BLaER1 (cell line): Measurements from ENCODE around the gene P3H1.

ENCODE experiments used
- H3K27ac ChIP-seq: shearing (Covaris generic); formaldehyde crosslinking; 2 replicates; pipeline ENCODE4 v1.8.1; 2022
- H3K27me3 ChIP-seq: shearing (Covaris generic); formaldehyde crosslinking; 2 replicates; pipeline ENCODE4 v1.8.1; 2022
- H3K36me3 ChIP-seq: shearing (Covaris generic); formaldehyde crosslinking; 2 replicates; pipeline ENCODE4 v1.8.1; 2022
- H3K4me1 ChIP-seq: shearing (Covaris generic); formaldehyde crosslinking; 2 replicates; pipeline ENCODE4 v1.8.1; 2022
- H3K4me2 ChIP-seq: shearing (Covaris generic); formaldehyde crosslinking; 2 replicates; pipeline ENCODE4 v1.8.1; 2022
- H3K4me3 ChIP-seq: shearing (Covaris generic); formaldehyde crosslinking; 2 replicates; pipeline ENCODE4 v1.8.1; 2022
- H3K9ac ChIP-seq: shearing (Covaris generic); formaldehyde crosslinking; 2 replicates; pipeline ENCODE4 v1.8.1; 2022
- H3K9me3 ChIP-seq: shearing (Covaris generic); formaldehyde crosslinking; 2 replicates; pipeline ENCODE4 v1.8.1; 2022
- H4K20me1 ChIP-seq: shearing (Covaris generic); formaldehyde crosslinking; 2 replicates; pipeline ENCODE4 v1.8.1; 2022
- Cebpa-rat ChIP-seq: shearing (Covaris generic); IDR thresholded peaks from 2 replicates; pipeline ENCODE4 v1.8.1; 2022

The P3H1 gene

GRCh38 chr1:42747125-42747524 lies 19.7 kb downstream of the P3H1 start:
- Histone ChIP-seq H3K4me2 (no peak overlapping the region), H4K20me1 (no peaks in the 10 kb centered on the region), H3K27ac (no peak overlapping the region), H3K36me3 (peaks cover 65% of the 10 kb centered on the region), H3K4me3 (no peak overlapping the region), H3K4me1 (no peaks in the 10 kb centered on the region), H3K9me3 (peaks cover 7% of the 10 kb centered on the region), H3K27me3 (no peaks in the 10 kb centered on the region), H3K9ac (no peak overlapping the region)
- no peak for TF ChIP-seq Cebpa-rat

- H3K4me1 ChIP-seq, result no peaks in the 10 kb centered on the region
- no peaks in the 10 kb centered on the region for H3K27me3 ChIP-seq
- peaks cover 59% of the 10 kb centered on the region for H3K36me3 ChIP-seq
- no peak overlapping the region for H3K9ac ChIP-seq
- H3K9me3 ChIP-seq, result peaks cover 2% of the 10 kb centered on the region
- H4K20me1 ChIP-seq, result no peaks in the 10 kb centered on the region
- no peak for TF ChIP-seq Cebpa-rat
- no peak overlapping the region for H3K4me3 ChIP-seq
- H3K4me2 ChIP-seq, result no peak overlapping the region
- no peak overlapping the region for H3K27ac ChIP-seq
These were observed 20.3 kb downstream of the P3H1 start for GRCh38 chr1:42746436-42747105.

- H3K4me3 ChIP-seq, result no peak overlapping the region
- H4K20me1 ChIP-seq, result no peaks in the 10 kb centered on the region
- no peak overlapping the region for H3K27ac ChIP-seq
- no peak overlapping the region for H3K4me2 ChIP-seq
- H3K9me3 ChIP-seq, result no peaks in the 10 kb centered on the region
- no peak for TF ChIP-seq Cebpa-rat
- H3K36me3 ChIP-seq, result peaks cover 57% of the 10 kb centered on the region
- no peaks in the 10 kb centered on the region for H3K4me1 ChIP-seq
- no peaks in the 10 kb centered on the region for H3K27me3 ChIP-seq
- no peak overlapping the region for H3K9ac ChIP-seq
These were observed 21.0 kb downstream of the P3H1 start for GRCh38 chr1:42745851-42746250.

- H3K4me2 ChIP-seq, result no peak overlapping the region
- no peak overlapping the region for H3K9ac ChIP-seq
- H3K27ac ChIP-seq, result no peak overlapping the region
- peaks cover 3% of the 10 kb centered on the region for H3K4me1 ChIP-seq
- H3K9me3 ChIP-seq, result no peaks in the 10 kb centered on the region
- H3K36me3 ChIP-seq, result peaks cover 44% of the 10 kb centered on the region
- TF ChIP-seq Cebpa-rat, result no peak
- no peaks in the 10 kb centered on the region for H3K27me3 ChIP-seq
- H3K4me3 ChIP-seq, result no peak overlapping the region
- no peaks in the 10 kb centered on the region for H4K20me1 ChIP-seq
These were observed 22.7 kb downstream of the P3H1 start for GRCh38 chr1:42744148-42744413.

DNA sequence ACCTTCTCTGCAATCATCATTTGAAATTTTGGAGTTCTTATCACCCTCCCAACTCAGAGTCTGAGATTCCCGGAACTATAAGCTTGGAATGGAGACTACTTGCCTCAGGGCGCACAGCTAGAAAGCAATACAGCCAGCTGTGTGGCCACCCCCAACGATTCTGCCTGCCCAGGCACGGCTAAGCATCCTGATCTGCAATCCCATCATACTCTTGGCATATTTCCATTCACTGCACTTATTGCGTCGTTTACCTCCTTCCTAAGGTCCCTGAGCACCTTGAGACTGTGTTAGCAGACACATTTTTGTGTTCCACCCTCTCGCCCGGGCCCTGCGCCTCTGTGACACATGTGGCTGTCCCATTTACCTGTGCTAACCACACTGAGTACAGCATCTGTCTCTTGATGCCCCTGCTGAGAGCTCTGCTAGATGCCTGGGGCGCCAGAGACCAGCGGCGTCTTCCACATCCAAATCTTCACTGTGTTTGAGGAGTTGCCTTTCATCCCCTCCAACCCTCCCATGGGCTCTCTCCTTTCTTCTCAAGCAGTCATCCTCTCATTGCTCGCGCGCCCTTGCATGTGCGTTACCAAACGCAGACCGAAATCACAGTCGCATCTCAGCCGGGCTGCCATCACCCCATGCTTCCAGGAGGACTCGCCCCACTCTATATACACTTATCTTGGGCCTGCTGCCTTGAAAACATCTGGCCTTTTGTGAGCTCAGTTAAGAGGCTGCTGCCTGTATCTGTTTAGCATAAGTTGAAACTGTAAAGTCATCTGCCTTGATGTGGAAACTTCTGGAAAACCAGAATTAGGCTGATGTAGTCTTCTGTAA lies 23.3 kb downstream of the P3H1 start:
- peaks cover 38% of the 10 kb centered on the region for H3K36me3 ChIP-seq
- H3K27me3 ChIP-seq, result no peaks in the 10 kb centered on the region
- H3K9ac ChIP-seq, result no peak overlapping the region
- no peak overlapping the region for H3K4me3 ChIP-seq
- peaks cover 9% of the 10 kb centered on the region for H3K4me1 ChIP-seq
- no peaks in the 10 kb centered on the region for H3K9me3 ChIP-seq
- H3K27ac ChIP-seq, result no peak overlapping the region
- no peak for TF ChIP-seq Cebpa-rat
- no peak overlapping the region for H3K4me2 ChIP-seq
- no peaks in the 10 kb centered on the region for H4K20me1 ChIP-seq

GRCh38 chr1:42742617-42743316 lies 24.1 kb downstream of the P3H1 start:
- Histone ChIP-seq H3K27me3 (no peaks in the 10 kb centered on the region), H3K36me3 (peaks cover 31% of the 10 kb centered on the region), H3K27ac (no peak overlapping the region), H3K9me3 (no peaks in the 10 kb centered on the region), H3K4me1 (peaks cover 16% of the 10 kb centered on the region), H3K4me2 (no peak overlapping the region), H4K20me1 (no peaks in the 10 kb centered on the region), H3K4me3 (no peak overlapping the region), H3K9ac (no peak overlapping the region)
- TF ChIP-seq Cebpa-rat, result no peak

DNA sequence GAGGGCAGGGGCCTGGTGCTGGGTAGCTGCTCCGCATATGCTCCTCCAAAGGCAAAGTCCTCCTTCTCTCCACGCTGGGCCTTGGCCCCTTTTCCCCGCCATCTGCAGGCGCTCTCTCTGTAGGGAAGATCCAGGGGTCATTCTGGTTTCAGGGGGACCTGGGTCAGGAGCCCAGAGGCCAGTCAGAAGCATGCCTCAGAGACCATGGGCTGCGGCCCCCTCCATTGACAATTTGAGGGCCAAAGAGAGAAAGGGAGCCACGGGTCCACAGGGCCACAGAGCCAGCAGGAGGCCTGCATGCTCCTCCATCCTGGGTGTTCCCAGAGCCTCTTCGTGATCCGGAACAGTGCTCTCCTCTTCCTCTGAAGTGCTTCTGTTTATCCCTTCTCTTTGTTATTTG lies 24.7 kb downstream of the P3H1 start:
- Histone ChIP-seq H3K27me3 (no peaks in the 10 kb centered on the region), H3K4me3 (no peak overlapping the region), H3K9ac (no peak overlapping the region), H3K27ac (no peak overlapping the region), H3K36me3 (peaks cover 24% of the 10 kb centered on the region), H3K9me3 (no peaks in the 10 kb centered on the region), H3K4me2 (no peak overlapping the region), H3K4me1 (peaks cover 23% of the 10 kb centered on the region), H4K20me1 (no peaks in the 10 kb centered on the region)
- TF ChIP-seq Cebpa-rat, result no peak

DNA sequence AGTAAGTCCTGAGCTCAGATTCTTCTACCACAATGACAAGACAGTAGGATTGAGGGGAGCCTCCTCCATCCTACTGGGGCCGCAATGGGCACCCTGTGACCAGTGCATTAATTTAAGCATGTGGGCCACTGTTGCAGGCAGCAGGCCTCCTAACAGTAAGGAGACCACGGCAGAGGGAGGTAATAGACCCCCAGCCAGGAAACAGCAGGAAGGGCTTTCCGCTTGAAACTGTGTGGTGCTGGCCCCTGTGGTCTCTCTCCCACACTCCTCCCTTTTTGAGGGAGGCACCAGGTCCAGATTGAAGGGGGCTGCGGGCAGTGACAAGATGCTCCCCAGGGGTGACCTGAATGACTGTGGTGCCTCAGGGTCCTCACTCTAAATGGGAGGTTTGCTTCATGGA lies 25.1 kb downstream of the P3H1 start:
- no peak overlapping the region for H3K9ac ChIP-seq
- H3K4me1 ChIP-seq, result peaks cover 27% of the 10 kb centered on the region
- no peaks in the 10 kb centered on the region for H3K27me3 ChIP-seq
- H3K36me3 ChIP-seq, result peaks cover 20% of the 10 kb centered on the region
- no peak overlapping the region for H3K4me2 ChIP-seq
- H3K9me3 ChIP-seq, result no peaks in the 10 kb centered on the region
- H4K20me1 ChIP-seq, result no peaks in the 10 kb centered on the region
- H3K27ac ChIP-seq, result no peak overlapping the region
- H3K4me3 ChIP-seq, result no peak overlapping the region
- TF ChIP-seq Cebpa-rat, result no peak

DNA sequence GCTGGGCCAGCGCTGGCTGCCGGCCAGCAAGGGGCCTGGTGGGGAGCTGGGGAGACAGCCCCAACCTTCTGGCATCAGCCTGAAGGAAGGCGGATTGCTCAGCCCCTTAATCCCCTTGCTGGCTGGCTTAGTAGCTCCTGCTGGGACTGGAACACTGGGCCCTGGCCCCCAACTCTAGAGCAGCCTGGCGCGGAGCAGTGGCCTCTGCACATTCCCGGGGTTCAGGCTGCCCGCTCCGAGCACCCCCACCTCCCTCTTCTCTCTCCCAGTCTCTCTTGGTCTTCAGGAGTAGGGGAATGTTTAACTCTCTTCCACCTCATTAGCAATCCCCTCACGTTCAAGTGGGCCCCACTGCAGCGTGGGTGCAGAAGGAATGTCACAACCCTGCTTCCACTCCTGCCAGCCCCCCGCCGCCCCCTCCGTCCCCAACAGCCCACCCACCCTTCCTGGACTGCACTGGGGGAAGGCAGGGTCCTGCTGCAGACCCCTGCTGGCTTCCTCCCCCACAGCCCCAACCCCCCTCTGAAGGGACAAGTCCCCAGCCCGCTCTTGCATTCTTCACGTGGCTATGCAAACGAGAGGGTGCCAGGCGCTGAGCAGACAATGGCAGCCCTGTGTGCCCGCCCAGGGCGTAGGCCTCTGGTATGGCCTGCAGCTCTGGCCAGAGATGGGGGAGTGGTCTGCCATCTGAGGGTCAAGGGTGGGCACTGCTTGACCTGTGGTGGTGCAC lies 25.8 kb downstream of the P3H1 start:
- H3K36me3 ChIP-seq, result peaks cover 13% of the 10 kb centered on the region
- no peaks in the 10 kb centered on the region for H3K27me3 ChIP-seq
- no peak for TF ChIP-seq Cebpa-rat
- H3K9ac ChIP-seq, result no peak overlapping the region
- H3K9me3 ChIP-seq, result no peaks in the 10 kb centered on the region
- peaks cover 34% of the 10 kb centered on the region for H3K4me1 ChIP-seq
- no peak overlapping the region for H3K4me2 ChIP-seq
- H3K4me3 ChIP-seq, result no peak overlapping the region
- 0 out of 2 replicates have a peak overlapping the region, but pooled peaks have one; percentile 13 for H3K27ac ChIP-seq
- H4K20me1 ChIP-seq, result no peaks in the 10 kb centered on the region
